Sigmoid colon (tissue), 4 donors: ENCODE results near the gene MACROD2.

Experiments
- POLR2A ChIP-seq, 2 donors: fragments of 450-650 bp; IDR thresholded peaks; one replicate each; pipeline ENCODE4 v1.6.1; 2016; ENCODE audit warnings: antibody characterized with exemption in 2 of 2, mild to moderate bottlenecking in 2 of 2, moderate library complexity in 2 of 2
- POLR2AphosphoS5 ChIP-seq, 4 donors: sonication (generic); formaldehyde crosslinking; IDR thresholded peaks; one replicate each; pipeline ENCODE4 v1.6.1; 2017; ENCODE audit warnings: antibody characterized with exemption in 4 of 4
- TF ChIP-seq, protein P1 (sequence below), 4 experiments: fragments of 450-650 bp in 3 of 4; fragments of 200-600 bp in 1 of 4; IDR thresholded peaks; one replicate each; pipeline ENCODE4 v1.5.1; 2016 to 2019; ENCODE audit warnings: antibody characterized with exemption in 4 of 4, mild to moderate bottlenecking in 3 of 4, moderate library complexity in 2 of 4

DNA sequence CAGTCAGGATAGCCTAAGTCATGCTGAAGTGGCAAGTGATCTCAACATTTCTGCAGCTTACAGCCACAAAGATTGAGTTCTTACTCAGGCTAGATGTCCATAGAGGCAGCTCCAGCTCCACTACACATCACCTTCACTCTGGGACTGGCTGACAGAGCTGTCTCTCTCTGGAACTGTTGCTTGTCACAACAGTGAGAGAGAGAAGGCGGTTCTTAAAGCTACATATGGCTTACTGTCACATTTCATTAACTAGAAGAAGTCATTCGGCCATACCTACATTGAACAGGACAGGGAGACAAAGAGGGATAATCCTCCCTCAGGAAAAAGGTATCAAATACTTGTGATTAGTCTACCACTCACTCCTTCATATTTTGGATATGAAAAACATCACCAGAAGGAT is 1257.0 kb downstream of the MACROD2 start:
- TF ChIP-seq POLR2AphosphoS5 (IDR thresholded peaks at IDR 0.05) (no peak), POLR2A (IDR thresholded peaks at IDR 0.05) (no peak)
- TF ChIP-seq, protein P1, sequence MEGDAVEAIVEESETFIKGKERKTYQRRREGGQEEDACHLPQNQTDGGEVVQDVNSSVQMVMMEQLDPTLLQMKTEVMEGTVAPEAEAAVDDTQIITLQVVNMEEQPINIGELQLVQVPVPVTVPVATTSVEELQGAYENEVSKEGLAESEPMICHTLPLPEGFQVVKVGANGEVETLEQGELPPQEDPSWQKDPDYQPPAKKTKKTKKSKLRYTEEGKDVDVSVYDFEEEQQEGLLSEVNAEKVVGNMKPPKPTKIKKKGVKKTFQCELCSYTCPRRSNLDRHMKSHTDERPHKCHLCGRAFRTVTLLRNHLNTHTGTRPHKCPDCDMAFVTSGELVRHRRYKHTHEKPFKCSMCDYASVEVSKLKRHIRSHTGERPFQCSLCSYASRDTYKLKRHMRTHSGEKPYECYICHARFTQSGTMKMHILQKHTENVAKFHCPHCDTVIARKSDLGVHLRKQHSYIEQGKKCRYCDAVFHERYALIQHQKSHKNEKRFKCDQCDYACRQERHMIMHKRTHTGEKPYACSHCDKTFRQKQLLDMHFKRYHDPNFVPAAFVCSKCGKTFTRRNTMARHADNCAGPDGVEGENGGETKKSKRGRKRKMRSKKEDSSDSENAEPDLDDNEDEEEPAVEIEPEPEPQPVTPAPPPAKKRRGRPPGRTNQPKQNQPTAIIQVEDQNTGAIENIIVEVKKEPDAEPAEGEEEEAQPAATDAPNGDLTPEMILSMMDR (IDR thresholded peaks at IDR 0.05), result no peak
